Liver (tissue), 9 donors: ENCODE measurements around the gene MAP3K9. TPM values are rescaled to one million over a fixed set of nuclear protein-coding genes. Genes with fewer than 3 reads are reported as not detected.

ENCODE experiments used
- DNase-seq: peaks from one replicate; pipeline ENCODE4 v3.0.0-alpha.2; 2017; ENCODE audit warnings: low spot score
- H3K27ac ChIP-seq, 2 donors: one replicate each; pipeline ENCODE4 v1.7.0; 2013; ENCODE audit warnings: inconsistent platforms in 2 of 2, low read length in 2 of 2, control low read depth in 1 of 2, low read depth in 1 of 2, mild to moderate bottlenecking in 1 of 2
- H3K27me3 ChIP-seq, 4 donors: one replicate each; pipeline versions ENCODE4 v1.6.1 to v1.7.0; 2013; ENCODE audit warnings: low read length in 3 of 4, inconsistent platforms in 1 of 4, mild to moderate bottlenecking in 1 of 4, moderate library complexity in 1 of 4; ENCODE audit not compliant: control insufficient read depth in 4 of 4, insufficient read depth in 4 of 4
- H3K36me3 ChIP-seq, 4 donors: one replicate each; pipeline versions ENCODE4 v1.6.1 to v1.7.0; 2013; ENCODE audit warnings: low read length in 3 of 4, mild to moderate bottlenecking in 3 of 4, low read depth in 1 of 4, moderate library complexity in 1 of 4; ENCODE audit not compliant: control insufficient read depth in 4 of 4, insufficient read depth in 3 of 4
- H3K4me1 ChIP-seq, 4 donors: one replicate each; pipeline versions ENCODE4 v1.6.1 to v1.7.0; 2013; ENCODE audit warnings: low read length in 3 of 4, mild to moderate bottlenecking in 3 of 4, moderate library complexity in 1 of 4; ENCODE audit not compliant: control insufficient read depth in 4 of 4, insufficient read depth in 4 of 4
- H3K4me3 ChIP-seq, 3 donors: one replicate each; pipeline versions ENCODE4 v1.6.1 to v1.7.0; 2013; ENCODE audit warnings: low read length in 3 of 3, control low read depth in 1 of 3, low read depth in 1 of 3, mild to moderate bottlenecking in 1 of 3
- H3K9ac ChIP-seq, 2 donors: one replicate each; pipeline ENCODE4 v1.7.0; 2013; ENCODE audit warnings: low read length in 2 of 2, mild to moderate bottlenecking in 2 of 2, moderate library complexity in 2 of 2, control low read depth in 1 of 2, low read depth in 1 of 2
- H3K9me3 ChIP-seq, 4 donors: one replicate each; pipeline versions ENCODE4 v1.6.1 to v1.7.0; 2013; ENCODE audit warnings: low read length in 3 of 4; ENCODE audit not compliant: control insufficient read depth in 4 of 4
- ATF3 ChIP-seq: IDR thresholded peaks from 2 replicates; pipeline ENCODE4 v1.6.1; 2016; ENCODE audit warnings: antibody characterized with exemption
- EGR1 ChIP-seq, 2 donors: IDR thresholded peaks; 2 replicates each; pipeline ENCODE4 v1.6.1; 2016 to 2018; ENCODE audit warnings: antibody characterized with exemption in 2 of 2, low read depth in 2 of 2
- FOXA2 ChIP-seq: IDR thresholded peaks from 2 replicates; pipeline ENCODE4 v1.6.1; 2016; ENCODE audit warnings: antibody characterized with exemption
- GABPA ChIP-seq, 2 donors: IDR thresholded peaks in 1 of 2; conservative IDR thresholded peaks in 1 of 2; 2 replicates each; pipeline ENCODE4 v1.6.1; 2016; ENCODE audit warnings: antibody characterized with exemption in 2 of 2, mild to moderate bottlenecking in 1 of 2, moderate library complexity in 1 of 2
- HNF4A ChIP-seq, 2 donors: conservative IDR thresholded peaks; 2 replicates each; pipeline ENCODE4 v1.6.1; 2016; ENCODE audit warnings: antibody characterized with exemption in 2 of 2, mild to moderate bottlenecking in 2 of 2
- HNF4G ChIP-seq: IDR thresholded peaks from 2 replicates; pipeline ENCODE4 v1.6.1; 2016; ENCODE audit warnings: antibody characterized with exemption
- JUND ChIP-seq, 2 donors: IDR thresholded peaks; 2 replicates each; pipeline ENCODE4 v1.6.1; 2016; ENCODE audit warnings: antibody characterized with exemption in 2 of 2
- NR2F2 ChIP-seq: IDR thresholded peaks from 2 replicates; pipeline ENCODE4 v1.6.1; 2016; ENCODE audit warnings: antibody characterized with exemption
- RAD21 ChIP-seq, 2 donors: IDR thresholded peaks; 2 replicates each; pipeline ENCODE4 v1.6.1; 2016; ENCODE audit warnings: antibody characterized with exemption in 2 of 2, mild to moderate bottlenecking in 2 of 2
- REST ChIP-seq: IDR thresholded peaks from 2 replicates; pipeline ENCODE4 v1.6.1; 2016; ENCODE audit warnings: antibody characterized with exemption, mild to moderate bottlenecking
- RXRA ChIP-seq, 2 donors: IDR thresholded peaks; 2 replicates each; pipeline ENCODE4 v1.6.1; 2017 to 2018; ENCODE audit warnings: antibody characterized with exemption in 2 of 2, mild to moderate bottlenecking in 1 of 2
- SP1 ChIP-seq: IDR thresholded peaks from 2 replicates; pipeline ENCODE4 v1.6.1; 2018; ENCODE audit warnings: antibody characterized with exemption, mild to moderate bottlenecking
- TAF1 ChIP-seq: conservative IDR thresholded peaks from 2 replicates; pipeline ENCODE4 v1.6.1; 2016; ENCODE audit warnings: antibody characterized with exemption, mild to moderate bottlenecking
- YY1 ChIP-seq: IDR thresholded peaks from 2 replicates; pipeline ENCODE4 v1.6.1; 2016; ENCODE audit warnings: antibody characterized with exemption, mild to moderate bottlenecking
- WGBS: extraction: QIAGEN DNeasy Blood & Tissue Kit; methylation state at CpG from one replicate; pipeline ENCODE4 v1.1.7; 2013; 5-methylcytosine and 5-hydroxymethylcytosine counted together
- polyA plus RNA-seq, 2 donors: library from polyadenylated mRNA; stranded (reverse) in 1 of 2; unstranded in 1 of 2; fragments of 200-250 nt in 1 of 2; fragments of >200 nt in 1 of 2; fragmentation: Nextera tagmentation in 1 of 2; extraction: Ambion mirVana in 1 of 2; gene quantifications; one replicate each; pipeline versions ENCODE4 v1.2.1 to v1.2.3, GENCODE V29; 2013 to 2015
- total RNA-seq, 2 donors: library from RNA; depleted of rRNA; stranded (reverse); fragments of >200 nt; gene quantifications; one replicate each; pipeline ENCODE4 v1.2.3, GENCODE V29; 2014
- TF ChIP-seq, protein P1 (sequence below): IDR thresholded peaks from 2 replicates; pipeline ENCODE4 v1.6.1; 2016; ENCODE audit warnings: antibody characterized with exemption
- TF ChIP-seq, protein P2 (sequence below): fragments of 150-350 bp; IDR thresholded peaks from 2 replicates; pipeline ENCODE4 v1.5.1; 2017; ENCODE audit warnings: improper control_type of control experiment, low read depth, low read length; ENCODE audit not compliant: missing input control
- TF ChIP-seq, protein P3 (sequence below): IDR thresholded peaks from 2 replicates; pipeline ENCODE4 v1.6.1; 2016; ENCODE audit warnings: antibody characterized with exemption
- donor health status: healthy.
- donor health status: healthy.
- donor health status: healthy.
- donor health status: healthy.
- donor health status: healthy.

The MAP3K9 gene
- total and polyA plus RNA-seq, 4 donors, result 0.65 to 5.2 (median 0.80) TPM

DNA sequence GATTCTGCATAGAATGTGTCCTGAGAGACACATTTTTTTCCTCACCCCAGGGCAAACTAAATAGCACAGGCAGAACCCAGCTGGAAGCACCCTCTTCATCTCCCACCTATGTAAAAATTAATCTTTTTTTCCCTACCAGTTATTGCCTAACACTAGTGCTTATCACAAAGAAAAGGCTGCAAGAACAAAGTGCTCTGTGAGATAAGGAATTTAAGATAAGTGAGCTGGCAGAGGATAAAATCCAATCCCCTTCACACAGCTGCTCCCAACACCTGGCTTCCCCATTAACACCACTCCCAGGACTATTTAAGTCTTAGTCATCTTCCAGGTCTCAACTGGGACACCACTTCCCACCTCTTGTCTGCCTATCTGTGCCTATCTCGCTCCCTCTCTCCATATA lies 92.4 kb downstream of the MAP3K9 start:
- no peaks in the 10 kb centered on the region for H3K9me3 ChIP-seq
- WGBS, result 83% methylated on average over 1 of the region's 1 CpG
- H3K36me3 ChIP-seq, result no peaks in the 10 kb centered on the region
- no peak for DNase-seq
- peak overlapping the region; percentile 10 to 59 for H3K27ac ChIP-seq
- no peak overlapping the region for H3K4me3 ChIP-seq
- peaks cover 7 to 31% (median 18%) of the 10 kb centered on the region in 4 donors for H3K4me1 ChIP-seq
- H3K27me3 ChIP-seq, result no peaks in the 10 kb centered on the region
- TF ChIP-seq NR2F2 (no peak), HNF4G (no peak), EGR1 (IDR thresholded peaks at IDR 0.05; ENCODE audit: low read depth in 2 of 2) (no peak), ATF3 (no peak), REST (no peak), HNF4A (conservative IDR thresholded peaks at IDR 0.05) (no peak), RAD21 (IDR thresholded peaks at IDR 0.05) (no peak), FOXA2 (no peak), SP1 (no peak), RXRA (IDR thresholded peaks at IDR 0.05) (no peak), GABPA (IDR thresholded peaks at IDR 0.05 in 1 of 2, conservative IDR thresholded peaks at IDR 0.05 in 1 of 2) (no peak), YY1 (no peak), JUND (IDR thresholded peaks at IDR 0.05) (no peak), TAF1 (no peak)
- TF ChIP-seq, protein P1, sequence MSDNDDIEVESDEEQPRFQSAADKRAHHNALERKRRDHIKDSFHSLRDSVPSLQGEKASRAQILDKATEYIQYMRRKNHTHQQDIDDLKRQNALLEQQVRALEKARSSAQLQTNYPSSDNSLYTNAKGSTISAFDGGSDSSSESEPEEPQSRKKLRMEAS, result no peak
- TF ChIP-seq, protein P2, sequence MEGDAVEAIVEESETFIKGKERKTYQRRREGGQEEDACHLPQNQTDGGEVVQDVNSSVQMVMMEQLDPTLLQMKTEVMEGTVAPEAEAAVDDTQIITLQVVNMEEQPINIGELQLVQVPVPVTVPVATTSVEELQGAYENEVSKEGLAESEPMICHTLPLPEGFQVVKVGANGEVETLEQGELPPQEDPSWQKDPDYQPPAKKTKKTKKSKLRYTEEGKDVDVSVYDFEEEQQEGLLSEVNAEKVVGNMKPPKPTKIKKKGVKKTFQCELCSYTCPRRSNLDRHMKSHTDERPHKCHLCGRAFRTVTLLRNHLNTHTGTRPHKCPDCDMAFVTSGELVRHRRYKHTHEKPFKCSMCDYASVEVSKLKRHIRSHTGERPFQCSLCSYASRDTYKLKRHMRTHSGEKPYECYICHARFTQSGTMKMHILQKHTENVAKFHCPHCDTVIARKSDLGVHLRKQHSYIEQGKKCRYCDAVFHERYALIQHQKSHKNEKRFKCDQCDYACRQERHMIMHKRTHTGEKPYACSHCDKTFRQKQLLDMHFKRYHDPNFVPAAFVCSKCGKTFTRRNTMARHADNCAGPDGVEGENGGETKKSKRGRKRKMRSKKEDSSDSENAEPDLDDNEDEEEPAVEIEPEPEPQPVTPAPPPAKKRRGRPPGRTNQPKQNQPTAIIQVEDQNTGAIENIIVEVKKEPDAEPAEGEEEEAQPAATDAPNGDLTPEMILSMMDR, result no peak
- TF ChIP-seq, protein P3, sequence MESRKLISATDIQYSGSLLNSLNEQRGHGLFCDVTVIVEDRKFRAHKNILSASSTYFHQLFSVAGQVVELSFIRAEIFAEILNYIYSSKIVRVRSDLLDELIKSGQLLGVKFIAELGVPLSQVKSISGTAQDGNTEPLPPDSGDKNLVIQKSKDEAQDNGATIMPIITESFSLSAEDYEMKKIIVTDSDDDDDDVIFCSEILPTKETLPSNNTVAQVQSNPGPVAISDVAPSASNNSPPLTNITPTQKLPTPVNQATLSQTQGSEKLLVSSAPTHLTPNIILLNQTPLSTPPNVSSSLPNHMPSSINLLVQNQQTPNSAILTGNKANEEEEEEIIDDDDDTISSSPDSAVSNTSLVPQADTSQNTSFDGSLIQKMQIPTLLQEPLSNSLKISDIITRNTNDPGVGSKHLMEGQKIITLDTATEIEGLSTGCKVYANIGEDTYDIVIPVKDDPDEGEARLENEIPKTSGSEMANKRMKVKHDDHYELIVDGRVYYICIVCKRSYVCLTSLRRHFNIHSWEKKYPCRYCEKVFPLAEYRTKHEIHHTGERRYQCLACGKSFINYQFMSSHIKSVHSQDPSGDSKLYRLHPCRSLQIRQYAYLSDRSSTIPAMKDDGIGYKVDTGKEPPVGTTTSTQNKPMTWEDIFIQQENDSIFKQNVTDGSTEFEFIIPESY, result no peak
- no peak overlapping the region for H3K9ac ChIP-seq

DNA sequence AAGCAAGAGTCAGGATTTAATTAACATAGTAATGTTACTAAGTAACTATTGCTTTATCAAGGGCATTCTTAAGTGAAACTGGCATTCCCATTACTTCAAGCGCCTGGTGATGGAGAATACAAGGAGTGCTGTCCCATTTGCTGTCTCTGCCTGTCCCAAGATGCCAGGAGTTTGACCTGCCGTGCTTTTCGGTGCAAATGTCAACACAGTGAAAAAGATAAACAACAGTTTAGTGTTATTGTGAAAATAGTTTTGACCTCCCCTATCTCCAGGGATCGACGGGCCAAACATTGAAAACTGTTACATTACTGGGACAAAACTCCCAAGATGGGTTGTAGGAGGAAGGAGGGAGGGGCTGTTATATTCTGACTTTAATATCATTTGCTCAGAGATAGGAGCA lies 92.8 kb downstream of the MAP3K9 start:
- no peak for DNase-seq
- Histone ChIP-seq H3K36me3 (no peaks in the 10 kb centered on the region), H3K27me3 (no peaks in the 10 kb centered on the region), H3K9me3 (no peaks in the 10 kb centered on the region), H3K4me1 (peaks cover 3 to 28% (median 15%) of the 10 kb centered on the region in 4 donors), H3K27ac (peak overlapping the region; percentile 10 to 59), H3K9ac (no peak overlapping the region), H3K4me3 (no peak overlapping the region)
- WGBS, result 17% methylated on average over 5 of the region's 5 CpGs
- peak; percentile 96 for TF ChIP-seq FOXA2
- TF ChIP-seq RXRA (IDR thresholded peaks at IDR 0.05), result peak; percentile 76 to 78
- TF ChIP-seq, protein P3, result peak; percentile 5
- TF ChIP-seq RAD21 (IDR thresholded peaks at IDR 0.05), result peak; percentile 45 to 52
- TF ChIP-seq ATF3, result no peak
- peak in 1 of 2 donors; percentile 20 for TF ChIP-seq JUND (IDR thresholded peaks at IDR 0.05)
- TF ChIP-seq GABPA (IDR thresholded peaks at IDR 0.05 in 1 of 2, conservative IDR thresholded peaks at IDR 0.05 in 1 of 2), result no peak
- no peak for TF ChIP-seq SP1
- TF ChIP-seq HNF4A (conservative IDR thresholded peaks at IDR 0.05), result peak; percentile 59 to 68
- no peak for TF ChIP-seq EGR1 (IDR thresholded peaks at IDR 0.05; ENCODE audit: low read depth in 2 of 2)
- TF ChIP-seq TAF1, result no peak
- TF ChIP-seq HNF4G, result no peak
- TF ChIP-seq, protein P1, result peak; percentile 29
